ENCODE data around the gene PLCG1. TPM values are rescaled to one million over a fixed set of nuclear protein-coding genes. Genes with fewer than 3 reads are reported as not detected.

PLCG1 gene
- total RNA-seq, 1 donor: 38.0 TPM

- no peak for DNase-seq (ENCODE audit: low read depth)
- H3K4me3 ChIP-seq (ENCODE audit: low read depth, low read length): no peak overlapping the region
- TF ChIP-seq CTCF (IDR thresholded peaks at IDR 0.05; ENCODE audit: insufficient read depth, low read length): no peak
Measured at GRCh38 chr20:41201760-41202159, 64.4 kb downstream of the PLCG1 start.

- no peak overlapping the region for H3K4me3 ChIP-seq (ENCODE audit: low read depth, low read length)
- DNase-seq (ENCODE audit: low read depth): no peak
- no peak for TF ChIP-seq CTCF (IDR thresholded peaks at IDR 0.05; ENCODE audit: insufficient read depth, low read length)
Measured at GRCh38 chr20:41202426-41202825, 65.1 kb downstream of the PLCG1 start.

GRCh38 chr20:41203660-41204059 lies 66.3 kb downstream of the PLCG1 start:
- TF ChIP-seq CTCF (IDR thresholded peaks at IDR 0.05; ENCODE audit: insufficient read depth, low read length): no peak
- DNase-seq (ENCODE audit: low read depth): no peak

GRCh38 chr20:41204304-41205265 lies 67.2 kb downstream of the PLCG1 start:
- no peak overlapping the region for H3K4me3 ChIP-seq (ENCODE audit: low read depth, low read length)
- no peak for DNase-seq (ENCODE audit: low read depth)
- TF ChIP-seq CTCF (IDR thresholded peaks at IDR 0.05; ENCODE audit: insufficient read depth, low read length): no peak

More at GRCh38 chr20:41203660-41204059, 66.3 kb downstream of the PLCG1 start:
- no peak overlapping the region for H3K4me3 ChIP-seq (ENCODE audit: low read depth, low read length)

GRCh38 chr20:41205313-41205712 lies 68.0 kb downstream of the PLCG1 start:
- DNase-seq (ENCODE audit: low read depth): no peak
- H3K4me3 ChIP-seq (ENCODE audit: low read depth, low read length): no peak overlapping the region
- no peak for TF ChIP-seq CTCF (IDR thresholded peaks at IDR 0.05; ENCODE audit: insufficient read depth, low read length)

GRCh38 chr20:41213150-41213820 lies 75.9 kb downstream of the PLCG1 start:
- no peak for TF ChIP-seq CTCF (IDR thresholded peaks at IDR 0.05; ENCODE audit: insufficient read depth, low read length)
- H3K4me3 ChIP-seq (ENCODE audit: low read depth, low read length): no peak overlapping the region
- DNase-seq (ENCODE audit: low read depth): peak; percentile 49
